ENCODE results near the gene DPP10.

GRCh38 chr2:115386465-115386864, 944.0 kb downstream of the DPP10 start:
- TF ChIP-seq CTCF (conservative IDR thresholded peaks at IDR 0.05; ENCODE audit: low read length) (no peak), EZH2phosphoT487 (IDR thresholded peaks at IDR 0.05; ENCODE audit: borderline replicate concordance) (no peak)
